ENCODE data around the gene ACHE.

The ACHE gene

GRCh38 chr7:100840470-100841100, 55.1 kb downstream of the ACHE start:
- Histone ChIP-seq H3K4me1 (ENCODE audit: insufficient read depth, low read length) (no peaks in the 10 kb centered on the region), H3K4me3 (ENCODE audit: low read depth in 1 of 2, low read length in 2 of 2) (no peak overlapping the region), H4K20me1 (ENCODE audit: insufficient read depth, low read length) (no peaks in the 10 kb centered on the region), H3K27me3 (ENCODE audit: insufficient read depth, low read length, poor library complexity) (no peaks in the 10 kb centered on the region), H3K4me2 (ENCODE audit: insufficient read depth, low read length) (no peak overlapping the region), H3K36me3 (ENCODE audit: insufficient read depth, low read length) (no peaks in the 10 kb centered on the region), H3K79me2 (ENCODE audit: insufficient read depth, low read length) (no peaks in the 10 kb centered on the region), H2AFZ (ENCODE audit: low read depth, low read length) (no peak overlapping the region), H3K27ac (ENCODE audit: low read length) (no peak overlapping the region), H3K9me3 (ENCODE audit: insufficient read depth, low read length, severe bottlenecking) (no peaks in the 10 kb centered on the region), H3K9ac (ENCODE audit: low read depth, low read length) (no peak overlapping the region)
- DNase-seq (no peak), ATAC-seq (ENCODE audit: insufficient read depth, low read depth) (no peak)
- TF ChIP-seq, protein P1, sequence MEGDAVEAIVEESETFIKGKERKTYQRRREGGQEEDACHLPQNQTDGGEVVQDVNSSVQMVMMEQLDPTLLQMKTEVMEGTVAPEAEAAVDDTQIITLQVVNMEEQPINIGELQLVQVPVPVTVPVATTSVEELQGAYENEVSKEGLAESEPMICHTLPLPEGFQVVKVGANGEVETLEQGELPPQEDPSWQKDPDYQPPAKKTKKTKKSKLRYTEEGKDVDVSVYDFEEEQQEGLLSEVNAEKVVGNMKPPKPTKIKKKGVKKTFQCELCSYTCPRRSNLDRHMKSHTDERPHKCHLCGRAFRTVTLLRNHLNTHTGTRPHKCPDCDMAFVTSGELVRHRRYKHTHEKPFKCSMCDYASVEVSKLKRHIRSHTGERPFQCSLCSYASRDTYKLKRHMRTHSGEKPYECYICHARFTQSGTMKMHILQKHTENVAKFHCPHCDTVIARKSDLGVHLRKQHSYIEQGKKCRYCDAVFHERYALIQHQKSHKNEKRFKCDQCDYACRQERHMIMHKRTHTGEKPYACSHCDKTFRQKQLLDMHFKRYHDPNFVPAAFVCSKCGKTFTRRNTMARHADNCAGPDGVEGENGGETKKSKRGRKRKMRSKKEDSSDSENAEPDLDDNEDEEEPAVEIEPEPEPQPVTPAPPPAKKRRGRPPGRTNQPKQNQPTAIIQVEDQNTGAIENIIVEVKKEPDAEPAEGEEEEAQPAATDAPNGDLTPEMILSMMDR (IDR thresholded peaks at IDR 0.05; ENCODE audit: borderline replicate concordance, extremely low read depth, low read length, poor library complexity, severe bottlenecking): no peak
- no peak for TF ChIP-seq EZH2 (IDR thresholded peaks at IDR 0.05; ENCODE audit: borderline replicate concordance, low read depth, low read length, severe bottlenecking)

Measured in DND-41 (cell line).